Tibial nerve (tissue), 4 donors: ENCODE results near the gene TTC24.

Source experiments
- CTCF ChIP-seq, 5 experiments: fragments of 200-600 bp in 3 of 5; fragments of 450-650 bp in 2 of 5; sonication (generic) in 3 of 5; IDR thresholded peaks; one replicate each; pipeline ENCODE4 v1.5.1; 2016 to 2019; ENCODE audit warnings: antibody characterized with exemption in 5 of 5, mild to moderate bottlenecking in 3 of 5, moderate library complexity in 2 of 5
- EP300 ChIP-seq, 2 donors: sonication (generic); formaldehyde crosslinking; IDR thresholded peaks; one replicate each; pipeline ENCODE4 v1.6.1; 2017; ENCODE audit warnings: antibody characterized with exemption in 2 of 2, mild to moderate bottlenecking in 1 of 2
- POLR2A ChIP-seq, 2 donors: fragments of 450-650 bp; IDR thresholded peaks; one replicate each; pipeline ENCODE4 v1.6.1; 2017; ENCODE audit warnings: antibody characterized with exemption in 2 of 2, mild to moderate bottlenecking in 2 of 2, moderate library complexity in 2 of 2

- TF ChIP-seq EP300 (IDR thresholded peaks at IDR 0.05) = no peak
- no peak for TF ChIP-seq POLR2A (IDR thresholded peaks at IDR 0.05)
- no peak for TF ChIP-seq CTCF (IDR thresholded peaks at IDR 0.05)
Measured at GRCh38 chr1:156559797-156560385, 19.6 kb upstream of the TTC24 start.
